GM20431 (cell line): ENCODE measurements around the gene PCDHGA12.
"Not testable (repeated sequence)": the region's sequence is repeated elsewhere in the genome, so short reads cannot be mapped to it uniquely, and the experiment has no call there.

Source experiments
- in situ Hi-C: fragments of 300-500 bp; cut with MseI, MboI; formaldehyde crosslinking; loops from one replicate; pipeline ENCODE4 v1.15.0; 2020; ENCODE audit warnings: low sequenced_read_pairs; ENCODE audit not compliant: unreplicated experiment

The PCDHGA12 gene

GRCh38 chr5:141430332-141431113 is at the start of gene PCDHGA12:
Gene PCDHGA12, plus strand, starts transcription at chr5:141430507. Its CDS starts 253 bp downstream, at chr5:141430760.
- in situ Hi-C loops, result no loop called here

GRCh38 chr5:141382469-141383294 is 47.6 kb upstream of the PCDHGA12 start, which contains the start of gene PCDHGA7:
Gene PCDHGA7, plus strand, starts transcription at chr5:141382742. Its CDS starts 158 bp downstream, at chr5:141382900.
- in situ Hi-C loops, result no loop called here

GRCh38 chr5:141383345-141383744 is 47.0 kb upstream of the PCDHGA12 start:
- in situ Hi-C loops, result no loop called here

GRCh38 chr5:141384471-141385267 is 45.6 kb upstream of the PCDHGA12 start:
- in situ Hi-C loops, result no loop called here

GRCh38 chr5:141387557-141388311 is 42.6 kb upstream of the PCDHGA12 start, which contains the start of gene PCDHGB4:
Gene PCDHGB4, plus strand, starts transcription at chr5:141387698. Its CDS starts 187 bp downstream, at chr5:141387885.
- in situ Hi-C loops, result not testable (repeated sequence)

GRCh38 chr5:141388661-141389060 is 41.6 kb upstream of the PCDHGA12 start:
- in situ Hi-C loops, result no loop called here

GRCh38 chr5:141389153-141390042 is 40.9 kb upstream of the PCDHGA12 start:
- in situ Hi-C loops, result no loop called here

- in situ Hi-C loops, result no loop called here
Measured at GRCh38 chr5:141392429-141393198, 37.7 kb upstream of the PCDHGA12 start, which contains the start of gene PCDHGA8. Gene PCDHGA8, plus strand, starts transcription at chr5:141392633. Its CDS starts 181 bp downstream, at chr5:141392814.

- in situ Hi-C loops, result no loop called here
Measured at GRCh38 chr5:141393267-141393666, 37.0 kb upstream of the PCDHGA12 start.

GRCh38 chr5:141394401-141395187 is 35.7 kb upstream of the PCDHGA12 start:
- in situ Hi-C loops, result not testable (repeated sequence)

GRCh38 chr5:141397756-141398551 is 32.4 kb upstream of the PCDHGA12 start, which contains the start of gene PCDHGB5:
Gene PCDHGB5, plus strand, starts transcription at chr5:141397947. Its CDS starts 181 bp downstream, at chr5:141398128.
- in situ Hi-C loops, result not testable (repeated sequence)

GRCh38 chr5:141398608-141399007 is 31.7 kb upstream of the PCDHGA12 start:
- in situ Hi-C loops, result no loop called here

GRCh38 chr5:141399555-141400258 is 30.6 kb upstream of the PCDHGA12 start:
- in situ Hi-C loops, result no loop called here

- in situ Hi-C loops, result no loop called here
Measured at GRCh38 chr5:141402553-141403243, 27.6 kb upstream of the PCDHGA12 start, which contains the start of gene PCDHGA9. Gene PCDHGA9, plus strand, starts transcription at chr5:141402778. Its CDS starts 175 bp downstream, at chr5:141402953.

GRCh38 chr5:141403387-141403786 is 26.9 kb upstream of the PCDHGA12 start:
- in situ Hi-C loops, result no loop called here
